GM21423 (cell line): Measurements from ENCODE around the gene NUDT4.
"Not testable (repeated sequence)": the region's sequence is repeated elsewhere in the genome, so short reads cannot be mapped to it uniquely, and the experiment has no call there.

Experiments
- ATAC-seq: cut with Tn5 transposase; IDR thresholded peaks from one replicate; pipeline ENCODE4 v1.9.1; 2021; ENCODE audit warnings: mild to moderate bottlenecking, moderate library complexity; ENCODE audit not compliant: unreplicated experiment

The NUDT4 gene

GRCh38 chr12:93365616-93366405 lies 11.9 kb upstream of the NUDT4 start:
- no peak for ATAC-seq

- no peak for ATAC-seq
Measured at GRCh38 chr12:93366422-93366821, 11.3 kb upstream of the NUDT4 start.

GRCh38 chr12:93368766-93369165 lies 9.0 kb upstream of the NUDT4 start:
- ATAC-seq, result no peak

GRCh38 chr12:93369505-93369904 lies 8.2 kb upstream of the NUDT4 start:
- ATAC-seq, result no peak

- ATAC-seq, result no peak
Measured at GRCh38 chr12:93370947-93371346, 6.8 kb upstream of the NUDT4 start.

- no peak for ATAC-seq
Measured at GRCh38 chr12:93373961-93374656, 3.6 kb upstream of the NUDT4 start.

GRCh38 chr12:93375906-93376305 lies 1.8 kb upstream of the NUDT4 start:
- ATAC-seq, result no peak

- no peak for ATAC-seq
Measured at GRCh38 chr12:93376436-93377251, 1.1 kb upstream of the NUDT4 start.

GRCh38 chr12:93378196-93378997 lies 672 bp downstream of the NUDT4 start:
- ATAC-seq, result peak; percentile 29

GRCh38 chr12:93378998-93379325 lies 1.2 kb downstream of the NUDT4 start:
- no peak for ATAC-seq

- no peak for ATAC-seq
Measured at GRCh38 chr12:93379326-93379980, 1.7 kb downstream of the NUDT4 start.

GRCh38 chr12:93379981-93380361 lies 2.2 kb downstream of the NUDT4 start:
- no peak for ATAC-seq

GRCh38 chr12:93380480-93381121 lies 2.9 kb downstream of the NUDT4 start:
- no peak for ATAC-seq

- ATAC-seq, result no peak
Measured at GRCh38 chr12:93381161-93381975, 3.6 kb downstream of the NUDT4 start.

- ATAC-seq, result not testable (repeated sequence)
Measured at GRCh38 chr12:93381976-93382437, 4.3 kb downstream of the NUDT4 start.

GRCh38 chr12:93387780-93388179 lies 10.1 kb downstream of the NUDT4 start:
- ATAC-seq, result no peak

GRCh38 chr12:93390031-93390430 lies 12.3 kb downstream of the NUDT4 start:
- ATAC-seq, result no peak

GRCh38 chr12:93390549-93391297 lies 13.0 kb downstream of the NUDT4 start:
- ATAC-seq, result no peak
